Liver (tissue), 9 donors: ENCODE data around the gene UXS1. TPM values are rescaled to one million over a fixed set of nuclear protein-coding genes. Genes with fewer than 3 reads are reported as not detected.

Experiments
- DNase-seq: peaks from one replicate; pipeline ENCODE4 v3.0.0-alpha.2; 2017; ENCODE audit warnings: low spot score
- H3K27ac ChIP-seq, 2 donors: one replicate each; pipeline ENCODE4 v1.7.0; 2013; ENCODE audit warnings: inconsistent platforms in 2 of 2, low read length in 2 of 2, control low read depth in 1 of 2, low read depth in 1 of 2, mild to moderate bottlenecking in 1 of 2
- H3K27me3 ChIP-seq, 4 donors: one replicate each; pipeline versions ENCODE4 v1.6.1 to v1.7.0; 2013; ENCODE audit warnings: low read length in 3 of 4, inconsistent platforms in 1 of 4, mild to moderate bottlenecking in 1 of 4, moderate library complexity in 1 of 4; ENCODE audit not compliant: control insufficient read depth in 4 of 4, insufficient read depth in 4 of 4
- H3K36me3 ChIP-seq, 4 donors: one replicate each; pipeline versions ENCODE4 v1.6.1 to v1.7.0; 2013; ENCODE audit warnings: low read length in 3 of 4, mild to moderate bottlenecking in 3 of 4, low read depth in 1 of 4, moderate library complexity in 1 of 4; ENCODE audit not compliant: control insufficient read depth in 4 of 4, insufficient read depth in 3 of 4
- H3K4me1 ChIP-seq, 4 donors: one replicate each; pipeline versions ENCODE4 v1.6.1 to v1.7.0; 2013; ENCODE audit warnings: low read length in 3 of 4, mild to moderate bottlenecking in 3 of 4, moderate library complexity in 1 of 4; ENCODE audit not compliant: control insufficient read depth in 4 of 4, insufficient read depth in 4 of 4
- H3K4me3 ChIP-seq, 3 donors: one replicate each; pipeline versions ENCODE4 v1.6.1 to v1.7.0; 2013; ENCODE audit warnings: low read length in 3 of 3, control low read depth in 1 of 3, low read depth in 1 of 3, mild to moderate bottlenecking in 1 of 3
- H3K9ac ChIP-seq, 2 donors: one replicate each; pipeline ENCODE4 v1.7.0; 2013; ENCODE audit warnings: low read length in 2 of 2, mild to moderate bottlenecking in 2 of 2, moderate library complexity in 2 of 2, control low read depth in 1 of 2, low read depth in 1 of 2
- H3K9me3 ChIP-seq, 4 donors: one replicate each; pipeline versions ENCODE4 v1.6.1 to v1.7.0; 2013; ENCODE audit warnings: low read length in 3 of 4; ENCODE audit not compliant: control insufficient read depth in 4 of 4
- CTCF ChIP-seq: fragments of 150-350 bp; IDR thresholded peaks from 2 replicates; pipeline ENCODE4 v1.5.1; 2017; ENCODE audit warnings: improper control_type of control experiment, low read depth, low read length; ENCODE audit not compliant: missing input control
- EGR1 ChIP-seq, 2 donors: IDR thresholded peaks; 2 replicates each; pipeline ENCODE4 v1.6.1; 2016 to 2018; ENCODE audit warnings: antibody characterized with exemption in 2 of 2, low read depth in 2 of 2
- FOXA1 ChIP-seq: IDR thresholded peaks from 2 replicates; pipeline ENCODE4 v1.6.1; 2016; ENCODE audit warnings: antibody characterized with exemption
- FOXA2 ChIP-seq: IDR thresholded peaks from 2 replicates; pipeline ENCODE4 v1.6.1; 2016; ENCODE audit warnings: antibody characterized with exemption
- GABPA ChIP-seq, 2 donors: IDR thresholded peaks in 1 of 2; conservative IDR thresholded peaks in 1 of 2; 2 replicates each; pipeline ENCODE4 v1.6.1; 2016; ENCODE audit warnings: antibody characterized with exemption in 2 of 2, mild to moderate bottlenecking in 1 of 2, moderate library complexity in 1 of 2
- HNF4A ChIP-seq, 2 donors: conservative IDR thresholded peaks; 2 replicates each; pipeline ENCODE4 v1.6.1; 2016; ENCODE audit warnings: antibody characterized with exemption in 2 of 2, mild to moderate bottlenecking in 2 of 2
- HNF4G ChIP-seq: IDR thresholded peaks from 2 replicates; pipeline ENCODE4 v1.6.1; 2016; ENCODE audit warnings: antibody characterized with exemption
- JUND ChIP-seq, 2 donors: IDR thresholded peaks; 2 replicates each; pipeline ENCODE4 v1.6.1; 2016; ENCODE audit warnings: antibody characterized with exemption in 2 of 2
- NR2F2 ChIP-seq: IDR thresholded peaks from 2 replicates; pipeline ENCODE4 v1.6.1; 2016; ENCODE audit warnings: antibody characterized with exemption
- RAD21 ChIP-seq, 2 donors: IDR thresholded peaks; 2 replicates each; pipeline ENCODE4 v1.6.1; 2016; ENCODE audit warnings: antibody characterized with exemption in 2 of 2, mild to moderate bottlenecking in 2 of 2
- REST ChIP-seq: IDR thresholded peaks from 2 replicates; pipeline ENCODE4 v1.6.1; 2016; ENCODE audit warnings: antibody characterized with exemption, mild to moderate bottlenecking
- RXRA ChIP-seq, 2 donors: IDR thresholded peaks; 2 replicates each; pipeline ENCODE4 v1.6.1; 2017 to 2018; ENCODE audit warnings: antibody characterized with exemption in 2 of 2, mild to moderate bottlenecking in 1 of 2
- SP1 ChIP-seq: IDR thresholded peaks from 2 replicates; pipeline ENCODE4 v1.6.1; 2018; ENCODE audit warnings: antibody characterized with exemption, mild to moderate bottlenecking
- TAF1 ChIP-seq: conservative IDR thresholded peaks from 2 replicates; pipeline ENCODE4 v1.6.1; 2016; ENCODE audit warnings: antibody characterized with exemption, mild to moderate bottlenecking
- YY1 ChIP-seq: IDR thresholded peaks from 2 replicates; pipeline ENCODE4 v1.6.1; 2016; ENCODE audit warnings: antibody characterized with exemption, mild to moderate bottlenecking
- ZBTB33 ChIP-seq: IDR thresholded peaks from 2 replicates; pipeline ENCODE4 v1.6.1; 2016; ENCODE audit warnings: antibody characterized with exemption
- WGBS: extraction: QIAGEN DNeasy Blood & Tissue Kit; methylation state at CpG from one replicate; pipeline ENCODE4 v1.1.7; 2013; 5-methylcytosine and 5-hydroxymethylcytosine counted together
- polyA plus RNA-seq, 2 donors: library from polyadenylated mRNA; stranded (reverse) in 1 of 2; unstranded in 1 of 2; fragments of 200-250 nt in 1 of 2; fragments of >200 nt in 1 of 2; fragmentation: Nextera tagmentation in 1 of 2; extraction: Ambion mirVana in 1 of 2; gene quantifications; one replicate each; pipeline versions ENCODE4 v1.2.1 to v1.2.3, GENCODE V29; 2013 to 2015
- total RNA-seq, 2 donors: library from RNA; depleted of rRNA; stranded (reverse); fragments of >200 nt; gene quantifications; one replicate each; pipeline ENCODE4 v1.2.3, GENCODE V29; 2014
- TF ChIP-seq, protein P1 (sequence below): IDR thresholded peaks from 2 replicates; pipeline ENCODE4 v1.6.1; 2016; ENCODE audit warnings: antibody characterized with exemption
- TF ChIP-seq, protein P2 (sequence below): IDR thresholded peaks from 2 replicates; pipeline ENCODE4 v1.6.1; 2016; ENCODE audit warnings: antibody characterized with exemption
- donor health status: healthy.
- donor health status: healthy.
- donor health status: healthy.
- donor health status: healthy.
- donor health status: healthy.

The UXS1 gene
- total and polyA plus RNA-seq, 4 donors, result 8.8 to 19.9 (median 10.0) TPM

- peaks cover 0 to 10% (median 7%) of the 10 kb centered on the region in 4 donors for H3K4me1 ChIP-seq
- H3K4me3 ChIP-seq, result no peak overlapping the region
- WGBS, result 97% methylated on average over 2 of the region's 2 CpGs
- H3K27ac ChIP-seq, result no peak overlapping the region
- no peaks in the 10 kb centered on the region for H3K27me3 ChIP-seq
- TF ChIP-seq, protein P1, sequence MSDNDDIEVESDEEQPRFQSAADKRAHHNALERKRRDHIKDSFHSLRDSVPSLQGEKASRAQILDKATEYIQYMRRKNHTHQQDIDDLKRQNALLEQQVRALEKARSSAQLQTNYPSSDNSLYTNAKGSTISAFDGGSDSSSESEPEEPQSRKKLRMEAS, result no peak
- TF ChIP-seq FOXA1, result no peak
- no peak for TF ChIP-seq TAF1
- no peak for TF ChIP-seq CTCF
- TF ChIP-seq REST, result no peak
- TF ChIP-seq RXRA (IDR thresholded peaks at IDR 0.05), result no peak
- TF ChIP-seq, protein P2, sequence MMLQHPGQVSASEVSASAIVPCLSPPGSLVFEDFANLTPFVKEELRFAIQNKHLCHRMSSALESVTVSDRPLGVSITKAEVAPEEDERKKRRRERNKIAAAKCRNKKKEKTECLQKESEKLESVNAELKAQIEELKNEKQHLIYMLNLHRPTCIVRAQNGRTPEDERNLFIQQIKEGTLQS, result no peak
- TF ChIP-seq GABPA (IDR thresholded peaks at IDR 0.05 in 1 of 2, conservative IDR thresholded peaks at IDR 0.05 in 1 of 2), result no peak
- no peak for TF ChIP-seq SP1
- no peak for TF ChIP-seq FOXA2
- no peak for TF ChIP-seq YY1
- no peak for TF ChIP-seq JUND (IDR thresholded peaks at IDR 0.05)
- TF ChIP-seq EGR1 (IDR thresholded peaks at IDR 0.05; ENCODE audit: low read depth in 2 of 2), result no peak
- no peak for TF ChIP-seq HNF4G
- no peak for TF ChIP-seq ZBTB33
- no peak for TF ChIP-seq RAD21 (IDR thresholded peaks at IDR 0.05)
- TF ChIP-seq HNF4A (conservative IDR thresholded peaks at IDR 0.05), result no peak
- TF ChIP-seq NR2F2, result no peak
- DNase-seq, result no peak
- H3K36me3 ChIP-seq, result peaks cover 0 to 5% (median 2%) of the 10 kb centered on the region in 4 donors
- H3K9ac ChIP-seq, result no peak overlapping the region
- no peaks in the 10 kb centered on the region for H3K9me3 ChIP-seq
Observed at GRCh38 chr2:106129150-106129549, 65.0 kb downstream of the UXS1 start.
